Cerebellar cortex (tissue), 1 donor: Measurements from ENCODE around the gene SIN3A.
"Not testable (repeated sequence)": the region's sequence is repeated elsewhere in the genome, so short reads cannot be mapped to it uniquely, and the experiment has no call there.

Experiments
- DNase-seq: peaks from one replicate; pipeline ENCODE4 v3.0.0-alpha.2; 2015; ENCODE audit warnings: low spot score

SIN3A gene

GRCh38 chr15:75450307-75451201 is 936 bp downstream of the SIN3A start:
- DNase-seq: peak; percentile 93

GRCh38 chr15:75449585-75450306 is 1.7 kb downstream of the SIN3A start:
- DNase-seq: no peak

GRCh38 chr15:75448171-75448570 is 3.3 kb downstream of the SIN3A start:
- not testable (repeated sequence) for DNase-seq

- DNase-seq: no peak
Measured at GRCh38 chr15:75446151-75446550, 5.3 kb downstream of the SIN3A start.

GRCh38 chr15:75445324-75445723 is 6.2 kb downstream of the SIN3A start:
- DNase-seq: not testable (repeated sequence)

GRCh38 chr15:75443972-75444453 is 7.5 kb downstream of the SIN3A start:
- DNase-seq: not testable (repeated sequence)

- DNase-seq: no peak
Measured at GRCh38 chr15:75437721-75438120, 13.8 kb downstream of the SIN3A start.

- no peak for DNase-seq
Measured at GRCh38 chr15:75436881-75437280, 14.6 kb downstream of the SIN3A start.

- no peak for DNase-seq
Measured at GRCh38 chr15:75431682-75432081, 19.8 kb downstream of the SIN3A start.

- no peak for DNase-seq
Measured at GRCh38 chr15:75431270-75431669, 20.2 kb downstream of the SIN3A start.

- DNase-seq: no peak
Measured at GRCh38 chr15:75430259-75430658, 21.2 kb downstream of the SIN3A start.

GRCh38 chr15:75428152-75428551 is 23.3 kb downstream of the SIN3A start:
- no peak for DNase-seq

GRCh38 chr15:75425966-75426500 is 25.5 kb downstream of the SIN3A start:
- no peak for DNase-seq

- DNase-seq: no peak
Measured at GRCh38 chr15:75422554-75422953, 28.9 kb downstream of the SIN3A start.

- no peak for DNase-seq
Measured at GRCh38 chr15:75420698-75421097, 30.8 kb downstream of the SIN3A start.

GRCh38 chr15:75416584-75416983 is 34.9 kb downstream of the SIN3A start:
- no peak for DNase-seq

GRCh38 chr15:75410196-75410595 is 41.3 kb downstream of the SIN3A start:
- no peak for DNase-seq

GRCh38 chr15:75407083-75407482 is 44.4 kb downstream of the SIN3A start:
- DNase-seq: no peak

GRCh38 chr15:75403892-75404291 is 47.6 kb downstream of the SIN3A start:
- DNase-seq: no peak

- DNase-seq: no peak
Measured at GRCh38 chr15:75397494-75397893, 54.0 kb downstream of the SIN3A start.

- no peak for DNase-seq
Measured at GRCh38 chr15:75389791-75390382, 61.6 kb downstream of the SIN3A start.

GRCh38 chr15:75383986-75384385 is 67.5 kb downstream of the SIN3A start:
- DNase-seq: not testable (repeated sequence)
